NCI-H1092 treated with DMSO at 0.1 percent for 48 hours (cell line): Measurements from ENCODE around the gene ERBB3.
"Not testable (repeated sequence)": the region's sequence is repeated elsewhere in the genome, so short reads cannot be mapped to it uniquely, and the experiment has no call there.

Experiments
- DNase-seq: peaks from one replicate; lab custom pipeline; 2025; lab: John Stamatoyannopoulos, UW

Gene ERBB3

DNA sequence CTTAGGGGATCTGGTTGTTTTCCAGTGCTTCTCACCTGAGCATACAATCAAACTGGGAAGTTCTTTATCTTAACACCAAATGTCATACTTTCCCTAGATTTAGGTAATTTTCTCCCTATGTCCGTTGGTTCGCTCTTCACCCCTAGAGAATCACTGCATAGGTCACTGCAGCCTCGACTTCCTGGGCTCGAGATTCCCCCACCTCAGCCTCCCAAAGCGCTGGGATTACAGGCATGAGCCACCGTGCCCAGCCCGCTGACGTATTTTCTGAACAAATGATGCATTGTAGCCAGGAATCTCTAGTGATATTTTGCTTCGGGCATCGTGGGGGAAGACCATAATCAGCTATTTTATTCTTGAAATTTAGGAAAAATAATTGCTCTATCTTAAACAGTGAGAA lies 35.4 kb downstream of the ERBB3 start:
- DNase-seq: no peak

DNA sequence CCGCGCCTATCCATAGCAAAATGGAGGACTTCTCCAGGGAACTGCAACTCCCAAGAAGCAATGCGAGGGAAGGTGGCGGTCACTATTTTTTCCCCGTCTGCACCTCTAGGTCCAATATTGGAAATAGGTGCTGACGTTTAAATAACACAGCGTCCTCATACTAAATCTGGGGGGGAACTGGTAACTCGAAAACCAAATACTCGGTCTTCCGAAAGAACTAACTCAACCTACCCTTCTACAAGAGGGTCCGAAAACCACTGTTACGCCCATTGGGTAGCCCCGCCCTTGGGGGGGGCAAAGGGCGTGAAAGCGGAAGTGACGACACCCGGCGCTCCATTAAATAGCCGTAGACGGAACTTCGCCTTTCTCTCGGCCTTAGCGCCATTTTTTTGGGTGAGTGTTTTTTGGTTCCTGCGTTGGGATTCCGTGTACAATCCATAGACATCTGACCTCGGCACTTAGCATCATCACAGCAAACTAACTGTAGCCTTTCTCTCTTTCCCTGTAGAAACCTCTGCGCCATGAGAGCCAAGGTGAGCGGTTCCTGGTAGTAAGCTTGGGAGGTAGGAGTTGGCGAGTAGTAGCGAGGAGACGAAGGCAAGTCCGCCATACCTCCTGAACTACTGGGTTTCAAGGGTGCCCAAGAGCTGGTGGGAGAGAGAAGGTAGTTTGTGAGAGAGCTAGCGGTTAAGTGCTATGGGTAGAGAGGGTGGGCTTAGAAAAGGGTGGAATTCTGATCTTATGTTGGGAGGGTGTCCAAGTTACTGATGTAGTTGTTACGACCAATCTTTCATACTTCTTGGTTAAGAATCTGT lies 36.5 kb downstream of the ERBB3 start, which contains the start of gene RPL41:
Gene RPL41 (plus strand): TSS at position 367 of the 815 bp plus-strand sequence.
- DNase-seq: peak; percentile 91

DNA sequence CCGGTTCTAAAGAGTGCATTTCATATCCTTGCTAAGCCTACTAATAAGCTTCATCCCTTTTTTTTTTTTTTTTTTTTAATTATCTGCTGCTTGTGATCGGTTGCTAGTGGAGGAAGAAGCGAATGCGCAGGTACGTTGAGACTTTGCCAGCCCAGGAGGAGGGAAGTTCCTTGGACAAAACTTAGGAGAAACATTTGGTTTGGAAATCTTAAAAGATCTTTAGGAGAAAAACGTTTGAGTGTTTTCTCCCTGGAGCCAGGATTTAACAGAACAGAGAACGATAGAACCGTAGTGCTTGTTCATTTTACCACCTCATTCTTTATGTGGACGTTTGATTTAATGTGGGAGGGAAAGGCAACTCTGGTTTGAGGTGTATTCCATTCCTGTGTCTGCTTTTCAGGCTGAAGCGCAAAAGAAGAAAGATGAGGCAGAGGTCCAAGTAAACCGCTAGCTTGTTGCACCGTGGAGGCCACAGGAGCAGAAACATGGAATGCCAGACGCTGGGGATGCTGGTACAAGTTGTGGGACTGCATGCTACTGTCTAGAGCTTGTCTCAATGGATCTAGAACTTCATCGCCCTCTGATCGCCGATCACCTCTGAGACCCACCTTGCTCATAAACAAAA lies 37.2 kb downstream of the ERBB3 start:
- DNase-seq: not testable (repeated sequence)

DNA sequence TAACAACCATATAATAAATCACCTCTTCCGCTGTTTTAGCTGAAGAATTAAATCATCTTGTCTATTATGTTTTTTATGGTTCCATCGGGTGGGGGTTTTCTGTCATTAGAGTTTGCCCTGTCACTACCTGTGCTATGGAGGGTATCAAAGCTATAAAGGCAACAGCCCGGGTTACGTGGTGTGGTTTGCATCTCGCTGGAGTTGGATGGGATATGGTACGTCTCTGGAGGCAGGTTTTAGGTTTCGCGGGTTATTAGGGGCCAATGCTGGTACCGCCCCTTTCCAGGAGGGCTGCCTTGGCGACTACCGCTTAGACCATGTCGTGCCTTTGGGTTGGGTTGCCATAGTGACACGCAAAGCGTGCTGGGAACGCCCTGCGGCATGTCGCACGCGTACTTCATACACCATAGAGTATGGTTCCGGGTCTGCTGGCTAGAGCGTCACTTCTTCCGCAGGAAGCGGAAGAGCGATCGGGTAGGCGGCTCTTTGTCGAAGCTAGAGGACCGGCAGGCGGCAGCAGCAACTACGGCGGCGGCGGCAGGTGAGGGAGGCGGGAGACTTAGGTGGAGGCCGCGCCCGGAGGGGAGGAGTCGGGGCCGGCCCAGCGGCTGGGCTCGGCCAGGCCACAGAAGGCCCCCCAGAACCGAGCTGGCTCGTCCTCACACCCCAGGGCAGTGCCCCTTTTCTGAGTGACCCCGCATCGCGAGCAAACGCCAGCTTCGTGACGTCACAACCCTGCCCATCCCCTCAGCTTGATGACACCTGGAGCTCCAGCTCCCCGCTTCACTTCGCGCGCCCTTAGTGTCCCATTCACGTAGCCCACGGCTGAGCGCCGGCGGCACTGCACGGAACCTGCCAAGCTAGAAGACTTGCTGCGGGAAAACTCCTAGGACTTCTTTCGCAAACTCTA lies 38.1 kb downstream of the ERBB3 start, which contains the start of gene ZC3H10:
Gene ZC3H10 (plus strand): TSS at position 489 of the 910 bp plus-strand sequence. CDS start 2,297 bp downstream, outside the sequence.
- peak; percentile 98 for DNase-seq

DNA sequence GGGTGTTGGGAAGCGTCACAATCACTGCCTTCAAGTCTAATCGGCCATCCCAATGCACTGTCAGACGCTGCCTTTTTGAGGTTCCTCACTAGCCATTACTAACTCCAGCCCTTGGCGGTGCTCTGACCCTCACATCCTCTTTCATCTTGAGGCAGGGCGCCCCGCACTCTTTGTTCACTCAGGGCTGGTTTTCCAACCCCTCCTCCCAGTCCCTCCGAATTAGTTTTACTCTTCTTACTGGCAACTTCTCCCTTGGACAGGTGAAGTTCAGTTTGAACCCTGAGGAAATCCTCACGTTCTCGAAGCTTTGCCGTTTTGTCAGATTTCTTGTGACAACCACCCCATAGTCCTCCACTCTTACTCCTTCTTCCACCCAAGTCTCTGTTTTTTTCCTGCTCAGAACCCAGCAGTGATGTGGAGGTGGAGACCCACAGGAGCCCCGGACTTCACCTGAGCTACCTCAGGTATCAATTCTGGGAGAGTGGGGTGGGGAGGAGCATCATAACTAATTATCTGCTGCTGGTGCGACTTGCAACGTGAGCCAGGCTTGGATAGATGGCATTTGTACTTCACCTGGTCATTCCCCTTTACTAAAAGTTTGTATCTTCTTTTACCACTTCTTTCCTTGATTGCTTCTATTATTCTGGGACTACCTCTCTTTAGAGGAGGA lies 38.9 kb downstream of the ERBB3 start:
- DNase-seq: peak; percentile 31

DNA sequence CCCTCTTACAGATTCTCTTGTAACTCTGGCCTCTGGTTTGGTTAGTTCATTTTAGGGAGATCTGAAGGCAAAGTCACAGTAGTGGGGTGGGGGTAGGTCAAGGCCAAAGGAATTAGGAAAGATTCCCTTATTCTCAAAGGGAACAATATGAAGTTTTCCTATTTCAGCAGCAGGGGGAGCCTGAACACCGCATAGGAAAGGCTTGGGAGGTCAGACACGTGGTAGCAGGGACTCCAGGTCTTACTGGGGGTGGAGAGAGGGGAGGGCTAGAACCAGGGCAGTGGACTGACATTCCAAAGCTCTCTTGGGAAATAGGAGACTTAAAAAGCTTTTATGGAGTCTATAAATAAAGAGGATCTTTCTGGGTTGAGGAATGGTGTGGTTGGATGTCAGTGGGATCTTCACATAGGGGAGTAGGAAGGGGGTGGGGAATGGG lies 39.4 kb downstream of the ERBB3 start:
- DNase-seq: peak; percentile 61

DNA sequence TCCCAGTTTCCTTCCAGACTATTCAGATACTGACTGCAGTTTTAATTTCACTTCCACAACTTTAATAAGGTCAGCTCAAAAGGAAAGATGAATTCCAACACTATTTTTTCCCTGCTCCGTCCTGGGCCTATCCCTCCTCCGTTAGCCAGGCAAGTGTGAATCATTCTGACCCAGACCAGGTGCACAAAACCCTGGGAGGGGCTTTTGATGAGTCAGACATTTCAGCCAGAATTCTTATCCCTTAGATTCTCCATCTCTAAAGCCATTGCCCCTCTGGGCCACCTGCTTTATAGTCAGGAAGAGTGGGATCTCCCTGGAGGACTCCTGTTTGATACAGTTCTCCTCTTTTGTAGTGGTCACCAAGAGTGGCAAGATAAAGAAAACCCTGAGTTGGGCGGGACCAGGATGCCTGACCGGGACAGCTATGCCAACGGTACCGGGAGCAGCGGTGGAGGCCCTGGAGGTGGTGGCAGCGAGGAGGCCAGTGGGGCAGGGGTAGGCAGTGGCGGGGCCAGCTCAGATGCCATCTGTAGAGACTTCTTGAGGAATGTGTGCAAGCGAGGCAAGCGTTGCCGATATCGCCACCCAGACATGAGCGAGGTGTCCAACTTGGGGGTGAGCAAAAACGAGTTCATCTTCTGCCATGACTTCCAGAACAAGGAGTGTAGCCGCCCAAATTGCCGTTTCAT lies 40.3 kb downstream of the ERBB3 start:
- DNase-seq: no peak

DNA sequence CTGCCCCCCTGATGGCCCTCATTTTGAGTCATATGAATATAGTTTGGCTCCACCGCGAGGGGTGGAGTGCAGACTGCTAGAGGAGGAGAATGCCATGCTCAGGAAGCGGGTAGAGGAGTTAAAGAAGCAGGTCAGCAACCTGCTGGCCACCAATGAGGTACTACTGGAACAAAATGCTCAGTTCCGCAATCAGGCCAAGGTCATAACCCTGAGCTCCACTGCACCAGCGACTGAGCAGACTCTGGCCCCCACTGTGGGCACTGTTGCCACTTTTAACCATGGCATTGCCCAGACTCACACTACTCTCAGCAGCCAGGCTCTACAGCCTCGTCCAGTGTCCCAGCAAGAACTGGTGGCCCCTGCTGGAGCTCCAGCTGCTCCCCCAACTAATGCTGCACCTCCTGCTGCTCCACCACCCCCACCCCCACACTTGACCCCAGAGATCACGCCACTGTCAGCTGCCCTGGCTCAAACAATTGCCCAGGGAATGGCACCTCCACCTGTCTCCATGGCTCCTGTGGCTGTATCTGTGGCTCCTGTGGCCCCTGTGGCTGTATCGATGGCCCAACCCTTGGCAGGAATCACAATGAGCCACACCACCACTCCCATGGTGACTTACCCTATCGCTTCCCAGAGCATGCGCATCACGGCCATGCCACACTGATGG lies 41.4 kb downstream of the ERBB3 start:
- no peak for DNase-seq

DNA sequence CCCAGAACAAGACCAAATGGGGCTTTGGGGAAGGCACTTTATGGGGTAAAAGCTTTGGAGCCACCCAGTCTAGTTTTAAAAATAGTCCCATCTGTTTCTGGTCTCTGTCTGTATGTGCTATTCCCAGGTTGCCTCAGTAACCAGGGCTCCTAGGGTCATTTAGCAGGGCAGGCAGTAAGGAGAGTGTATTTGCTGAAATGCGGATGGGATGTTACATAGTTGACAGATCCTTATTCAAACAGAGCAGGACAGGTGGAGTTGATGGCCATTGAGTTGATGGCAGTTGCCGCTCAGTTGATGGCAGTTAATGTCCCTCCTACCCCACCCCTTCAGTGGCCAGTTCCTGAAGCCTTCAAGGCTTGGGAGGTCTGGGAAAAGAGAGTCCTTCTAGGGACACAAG lies 42.7 kb downstream of the ERBB3 start:
- DNase-seq: no peak

DNA sequence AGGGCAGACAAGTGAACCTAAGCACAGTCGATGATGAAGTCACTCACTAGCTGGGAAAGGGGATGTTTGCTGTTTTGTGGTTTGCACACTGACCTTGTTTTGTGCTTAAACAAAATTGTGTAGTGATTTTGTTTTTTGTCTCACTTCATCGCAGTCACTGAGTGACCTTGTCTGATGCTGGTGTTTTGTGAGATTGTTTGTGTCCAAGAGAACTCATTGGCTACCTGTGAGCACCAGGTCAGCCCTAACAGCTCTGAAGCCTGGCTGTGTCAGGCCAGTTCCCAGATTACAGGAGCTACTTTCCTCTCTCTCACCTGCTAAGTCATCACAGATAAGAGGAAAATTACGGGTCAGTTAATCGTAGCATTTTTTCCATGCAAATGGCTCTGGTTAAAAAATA lies 44.2 kb downstream of the ERBB3 start:
- DNase-seq: no peak

DNA sequence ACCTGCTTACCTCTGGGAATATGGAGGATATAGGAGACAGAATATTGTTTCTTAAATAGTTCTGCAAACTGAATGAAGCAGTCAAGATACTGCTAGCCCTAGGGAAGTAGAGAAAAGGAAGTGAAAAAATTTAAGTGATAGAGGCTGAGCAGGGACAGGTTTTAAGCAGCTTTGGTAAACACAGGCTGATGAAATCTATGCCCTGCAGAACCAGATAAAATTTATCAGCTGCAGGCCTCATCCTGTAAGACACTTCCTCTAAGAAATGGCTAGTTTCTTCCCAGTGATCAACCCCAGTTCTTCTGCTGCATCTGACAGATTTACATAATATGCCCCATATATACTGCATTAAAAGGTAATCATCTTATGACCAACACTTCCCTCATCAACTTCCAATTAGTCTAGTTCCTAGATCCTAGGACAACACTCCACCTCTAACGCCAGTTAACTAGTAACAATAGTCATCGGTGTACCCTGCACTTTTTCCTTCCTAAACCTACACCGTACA lies 46.8 kb downstream of the ERBB3 start:
- no peak for DNase-seq

DNA sequence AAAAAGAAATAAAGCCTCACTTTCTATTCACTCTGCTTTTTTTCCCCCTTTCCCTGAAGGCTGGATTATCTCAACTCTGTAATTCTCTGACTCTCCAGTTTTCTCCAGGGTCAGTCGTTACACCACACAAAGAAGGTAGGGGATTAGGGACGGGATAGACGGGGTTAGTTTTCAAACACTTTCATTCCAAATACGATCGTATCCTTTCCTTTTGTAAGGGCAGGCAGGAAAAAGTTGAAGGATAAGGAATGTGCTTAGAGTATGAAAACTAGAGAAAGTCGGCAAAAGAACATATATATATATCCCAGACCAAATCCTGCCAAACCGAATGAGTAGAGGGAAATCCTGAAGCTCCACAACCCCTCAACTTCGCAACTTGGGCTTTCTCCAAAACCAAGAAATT lies 47.5 kb downstream of the ERBB3 start:
- DNase-seq: no peak

DNA sequence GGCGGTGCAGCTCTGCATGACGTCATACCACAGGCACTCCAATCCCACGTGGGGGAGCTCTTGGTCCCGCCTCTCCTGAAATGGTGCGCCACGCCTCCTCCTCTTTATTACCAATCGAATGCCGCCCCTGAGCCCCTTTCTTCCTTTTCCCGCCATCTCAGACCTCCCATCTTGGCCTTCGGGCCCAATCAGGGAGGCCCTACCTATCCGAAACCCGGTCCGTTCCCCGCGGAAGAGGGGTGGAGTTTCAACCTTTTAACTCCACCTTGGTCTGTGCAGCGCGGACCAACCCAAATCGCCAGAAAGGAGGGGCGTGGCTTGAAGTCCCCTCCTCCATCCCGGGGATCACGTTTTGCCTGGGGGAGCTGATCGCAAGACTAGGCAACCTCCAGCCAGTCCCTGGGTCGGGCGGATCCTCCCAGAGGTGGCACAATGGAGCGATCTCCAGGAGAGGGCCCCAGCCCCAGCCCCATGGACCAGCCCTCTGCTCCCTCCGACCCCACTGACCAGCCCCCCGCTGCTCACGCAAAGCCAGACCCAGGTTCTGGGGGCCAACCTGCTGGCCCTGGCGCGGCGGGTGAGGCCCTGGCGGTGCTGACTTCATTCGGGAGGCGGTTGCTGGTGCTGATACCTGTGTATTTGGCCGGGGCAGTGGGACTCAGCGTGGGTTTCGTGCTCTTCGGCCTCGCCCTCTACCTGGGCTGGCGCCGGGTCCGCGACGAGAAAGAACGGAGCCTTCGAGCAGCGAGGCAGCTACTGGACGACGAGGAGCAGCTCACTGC lies 48.1 kb downstream of the ERBB3 start, which contains the start of gene ESYT1:
Gene ESYT1 (plus strand): TSS at position 380 of the 782 bp plus-strand sequence. CDS start 53 bp downstream, at position 433.
- DNase-seq: peak; percentile 97

DNA sequence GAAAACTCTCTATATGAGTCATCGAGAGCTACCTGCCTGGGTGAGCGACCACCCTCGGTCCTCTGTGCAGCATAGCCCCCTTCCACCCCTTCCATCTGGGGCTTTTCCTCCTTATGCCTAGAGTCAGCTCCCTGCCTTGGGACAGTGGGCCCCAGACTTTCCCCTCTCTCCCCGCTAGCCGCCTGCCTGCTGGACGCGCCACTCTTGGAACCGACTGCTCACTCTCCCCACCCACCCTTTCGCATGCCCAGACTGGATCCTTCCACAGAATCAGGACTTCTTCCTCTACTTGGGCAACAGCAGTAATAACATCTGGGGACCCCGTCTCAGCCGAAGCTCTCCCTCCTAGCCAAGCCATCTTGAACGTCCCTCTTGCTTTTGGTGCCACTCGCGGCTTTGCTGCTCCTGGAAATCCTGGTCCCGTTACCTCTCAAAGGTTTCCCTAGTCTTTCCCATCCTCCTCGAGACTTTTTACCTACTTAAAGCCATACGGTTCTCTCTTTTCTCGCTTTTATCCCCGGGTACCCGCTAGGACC lies 48.8 kb downstream of the ERBB3 start:
- no peak for DNase-seq

DNA sequence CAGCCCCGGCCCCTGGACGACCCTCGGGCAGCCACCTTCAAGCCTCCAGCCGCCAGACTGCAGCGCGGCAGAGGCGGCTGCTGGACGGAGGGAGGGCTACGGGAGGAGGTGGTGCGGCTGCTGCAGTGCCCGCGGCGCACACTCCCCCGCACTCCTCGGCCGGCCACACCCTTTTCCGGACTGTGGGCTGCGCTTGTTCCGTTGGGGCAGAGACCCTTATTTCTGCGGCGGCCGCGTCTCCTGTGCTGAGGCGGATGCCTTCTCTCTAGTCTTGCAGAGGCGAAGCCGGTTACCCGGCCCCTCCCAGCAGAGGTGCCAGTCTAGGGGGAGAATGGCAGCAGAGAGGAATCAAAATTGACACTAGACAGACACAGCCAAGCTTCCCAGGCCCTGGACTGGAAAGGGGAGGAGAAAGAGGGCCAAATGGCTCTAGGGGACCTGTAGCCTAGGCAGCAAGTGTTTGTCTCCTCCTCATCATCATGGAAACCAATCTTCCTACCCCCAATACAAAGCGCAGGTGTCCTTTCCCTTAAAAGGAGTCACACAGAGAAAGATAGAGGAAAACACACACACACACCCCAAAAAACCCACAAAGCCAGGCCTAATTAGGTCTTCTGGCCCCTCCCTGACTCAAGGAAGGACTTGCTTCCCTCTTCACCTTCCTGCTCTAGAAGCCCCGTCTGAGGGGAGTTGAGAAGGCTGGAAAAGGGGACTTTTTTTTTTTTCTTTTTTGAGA lies 49.4 kb downstream of the ERBB3 start:
- DNase-seq: peak; percentile 34

DNA sequence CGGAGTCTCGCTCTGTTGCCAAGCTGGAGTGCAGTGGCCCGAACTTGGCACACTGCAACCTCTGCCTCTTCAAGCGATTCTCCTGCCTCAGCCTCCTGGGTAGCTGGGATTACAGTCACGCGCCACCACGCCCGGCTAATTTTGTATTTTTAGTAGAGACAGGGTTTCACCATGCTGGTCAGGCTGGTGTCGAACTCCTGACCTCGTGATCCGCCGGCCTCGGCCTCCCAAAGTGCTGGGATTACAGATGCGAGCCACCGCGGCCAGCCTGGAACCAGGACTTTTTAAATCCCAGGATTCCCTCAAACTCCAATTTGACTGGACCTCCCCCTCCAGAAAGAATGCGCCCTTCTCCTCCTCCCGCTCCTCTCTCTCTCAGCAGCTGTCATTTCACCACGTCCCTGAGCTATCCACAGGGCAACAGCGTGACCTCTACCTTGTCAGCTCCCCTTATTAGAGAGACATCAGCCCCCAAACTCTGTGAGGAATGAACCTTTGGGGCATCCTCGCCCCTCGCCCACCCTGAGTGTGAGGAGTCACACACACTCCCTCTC lies 50.1 kb downstream of the ERBB3 start:
- DNase-seq: no peak

DNA sequence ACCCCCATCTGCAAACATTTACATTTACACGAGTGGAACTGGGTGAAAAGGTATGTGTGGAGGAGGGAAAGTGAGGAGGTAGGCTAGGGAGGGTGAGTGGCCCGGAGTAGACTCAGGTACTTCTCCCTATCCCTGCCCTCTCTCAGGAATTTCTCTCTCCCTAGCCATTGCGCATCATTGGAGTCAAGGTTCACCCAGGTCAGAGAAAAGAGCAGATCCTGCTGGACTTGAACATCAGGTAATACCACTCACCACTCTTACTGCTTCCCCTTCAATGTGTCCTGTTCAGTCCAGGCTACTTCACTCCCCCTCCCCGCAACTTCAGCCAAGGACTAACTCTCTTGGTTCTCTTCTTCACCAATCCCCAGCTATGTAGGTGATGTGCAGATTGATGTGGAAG lies 50.9 kb downstream of the ERBB3 start:
- no peak for DNase-seq

DNA sequence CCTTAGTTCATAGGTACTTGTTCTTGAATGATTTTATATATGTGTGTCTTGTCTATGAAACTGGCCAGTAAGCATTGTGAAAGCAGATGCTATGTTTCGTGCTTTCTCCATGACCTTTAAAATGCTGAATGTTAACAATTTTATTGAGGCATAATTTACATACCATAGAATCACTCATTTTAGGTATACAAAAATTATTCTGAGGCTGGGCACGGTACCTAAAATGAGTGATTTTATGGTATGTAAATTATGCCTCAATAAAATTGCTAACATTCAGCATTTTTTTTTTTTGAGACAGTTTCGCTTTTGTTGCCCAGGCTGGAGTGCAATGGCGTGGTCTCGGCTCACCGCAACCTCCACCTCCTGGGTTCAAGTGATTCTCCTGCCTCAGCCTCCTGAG lies 54.9 kb downstream of the ERBB3 start:
- DNase-seq: no peak
